CD4-positive, alpha-beta T cell treated with Interleukin-4 for 1 hour (primary cell): ENCODE data around the gene YPEL2.

Source experiments
- DNase-seq, 2 donors: peaks; one replicate each; pipeline ENCODE4 v3.0.0-alpha.2; 2020 to 2022

The YPEL2 gene

DNA sequence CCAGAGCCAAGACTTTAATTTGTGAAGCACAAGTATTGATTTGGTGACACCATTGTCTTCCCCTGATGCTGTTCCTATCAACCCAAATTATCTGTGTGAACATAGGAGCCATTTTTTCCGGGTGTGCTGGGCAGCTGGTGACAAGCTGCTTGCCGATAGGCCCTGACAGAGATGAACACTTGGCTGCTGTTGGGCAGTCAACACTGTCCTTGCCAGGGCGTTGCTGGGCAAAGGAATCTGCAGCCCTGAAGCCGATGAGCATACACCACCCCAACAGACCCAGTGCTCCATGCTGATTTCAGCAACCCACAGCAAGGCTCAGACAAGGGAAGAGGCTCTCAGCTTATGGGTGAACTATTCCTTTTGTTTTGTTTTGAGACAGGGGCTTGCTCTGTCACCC, 105.4 kb downstream of the YPEL2 start:
- no peak for DNase-seq

DNA sequence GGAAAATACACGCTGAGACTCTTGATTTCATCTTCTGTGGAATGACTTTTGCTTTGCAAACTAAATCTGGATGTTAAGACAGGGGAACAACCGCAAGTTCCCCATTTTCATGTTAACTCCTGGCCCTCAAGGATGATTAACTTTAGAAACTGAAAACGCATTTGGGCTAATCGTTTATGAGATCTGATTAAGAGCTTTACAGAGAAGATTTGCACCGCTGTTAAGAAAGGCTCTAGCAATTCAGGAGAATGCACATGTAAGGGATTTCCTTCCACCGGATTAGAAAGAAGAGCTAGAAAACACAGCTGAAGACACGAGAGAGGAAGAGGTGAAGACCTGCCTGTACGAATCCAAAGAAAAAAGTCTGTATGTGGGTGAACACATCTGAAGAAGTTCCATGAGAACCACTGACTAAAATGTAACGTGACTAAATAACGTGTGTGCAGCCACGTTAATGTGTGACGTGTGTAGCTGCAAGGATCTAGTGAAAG, 106.4 kb downstream of the YPEL2 start:
- DNase-seq: no peak

DNA sequence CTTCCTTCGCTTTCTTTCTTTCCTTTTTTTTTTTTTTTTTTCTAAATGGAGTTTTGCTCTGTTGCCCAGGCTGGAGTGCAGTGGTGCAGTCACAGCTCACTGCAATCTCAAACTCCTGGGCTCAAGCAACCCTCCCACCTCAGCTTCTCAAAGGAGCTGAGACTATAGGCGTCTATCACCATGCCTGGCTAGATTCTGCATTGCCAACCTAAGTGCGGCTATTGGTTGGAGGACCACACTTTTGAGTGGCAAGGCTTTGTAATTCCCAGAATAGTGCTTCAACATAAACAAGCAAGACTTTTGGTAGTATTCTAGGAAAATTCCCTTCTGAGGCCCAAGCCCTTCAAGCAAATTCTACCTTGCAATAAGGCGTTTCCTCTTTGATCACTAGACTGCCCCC, 107.8 kb downstream of the YPEL2 start:
- DNase-seq: no peak

DNA sequence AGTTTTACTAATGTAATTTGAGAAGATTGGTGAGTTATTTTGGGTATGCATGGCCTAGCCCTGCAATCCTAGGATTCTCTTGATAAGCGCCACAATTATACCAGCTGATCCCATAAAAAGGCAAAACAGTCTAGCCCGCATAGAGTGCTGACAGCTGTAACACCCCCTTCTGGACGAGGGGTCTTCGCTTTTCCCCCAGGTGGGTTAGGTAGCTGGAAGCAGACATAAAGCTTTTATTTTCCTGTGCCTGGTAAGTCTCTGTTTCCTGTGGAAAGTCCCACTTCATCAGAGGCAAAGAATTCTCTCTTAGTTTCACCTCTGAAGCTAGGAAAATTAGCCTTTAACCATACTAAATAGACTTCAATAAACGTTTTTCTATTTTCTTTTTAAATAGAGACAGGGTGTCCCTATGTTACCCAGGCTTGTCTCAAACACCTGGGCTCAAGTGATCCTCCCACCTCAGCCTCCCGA, 108.3 kb downstream of the YPEL2 start:
- DNase-seq: no peak

DNA sequence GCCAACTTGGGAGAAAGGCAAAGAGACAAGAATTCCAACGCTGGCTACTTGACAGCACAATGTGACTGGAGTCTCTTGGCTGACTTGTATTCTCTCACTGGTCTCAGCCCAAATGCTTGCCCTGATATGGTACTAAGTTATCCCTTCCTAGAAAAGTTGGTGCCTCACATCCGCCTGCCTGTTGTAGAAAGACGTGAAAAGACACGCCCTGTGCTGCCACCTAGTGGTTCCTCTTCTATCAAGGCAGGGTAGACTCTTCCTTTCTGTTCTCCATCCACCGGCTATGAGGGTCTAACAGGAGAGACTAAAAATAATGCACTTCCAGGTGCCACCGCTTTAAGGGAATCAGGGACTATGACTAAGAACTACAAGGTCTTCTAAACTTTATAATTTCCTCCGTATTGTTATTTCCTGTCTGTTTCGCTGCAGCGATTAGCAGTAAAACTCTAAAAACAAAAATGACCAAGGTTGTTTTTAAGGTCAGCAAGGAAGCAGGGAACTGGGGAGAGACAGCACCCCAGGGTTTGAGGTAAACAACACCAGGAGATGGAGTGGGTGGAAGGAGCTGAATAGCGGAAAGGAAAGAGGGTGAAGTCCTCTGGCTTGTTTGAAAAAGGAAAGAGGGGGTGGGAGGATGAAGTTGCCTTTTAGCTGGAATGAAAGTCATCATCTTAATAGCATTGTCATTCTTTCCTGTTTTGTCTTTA, 109.5 kb downstream of the YPEL2 start:
- peak; percentile 86 to 88 for DNase-seq

DNA sequence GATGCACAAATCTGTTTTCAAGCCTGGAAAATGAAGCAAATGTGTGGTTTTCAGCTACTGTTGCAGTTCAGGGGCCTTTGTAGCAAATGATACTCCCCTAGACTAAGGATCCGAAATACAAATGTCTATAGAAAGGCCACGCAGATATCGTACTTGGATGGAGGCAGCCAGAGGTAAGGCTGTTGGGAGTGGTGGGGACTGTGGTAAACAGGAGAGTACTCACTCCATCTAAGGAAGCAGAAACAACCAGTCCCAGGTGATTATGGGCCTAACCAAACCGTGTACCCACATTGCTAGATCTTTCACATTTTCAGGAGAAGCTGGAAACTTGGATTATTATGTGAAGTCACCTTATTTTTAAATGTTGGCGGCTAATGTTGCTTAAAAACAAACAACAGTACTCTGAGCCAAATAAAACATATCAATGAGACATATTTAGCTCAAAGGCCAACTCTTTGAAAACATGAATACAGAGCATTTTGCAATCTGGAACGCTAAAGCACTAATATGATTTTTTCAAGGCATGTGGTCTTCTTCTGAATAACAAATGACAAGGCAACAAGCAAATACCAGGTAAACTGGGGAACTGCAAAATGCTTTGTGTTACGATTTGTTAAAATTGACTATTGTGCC, 110.1 kb downstream of the YPEL2 start:
- DNase-seq: no peak

DNA sequence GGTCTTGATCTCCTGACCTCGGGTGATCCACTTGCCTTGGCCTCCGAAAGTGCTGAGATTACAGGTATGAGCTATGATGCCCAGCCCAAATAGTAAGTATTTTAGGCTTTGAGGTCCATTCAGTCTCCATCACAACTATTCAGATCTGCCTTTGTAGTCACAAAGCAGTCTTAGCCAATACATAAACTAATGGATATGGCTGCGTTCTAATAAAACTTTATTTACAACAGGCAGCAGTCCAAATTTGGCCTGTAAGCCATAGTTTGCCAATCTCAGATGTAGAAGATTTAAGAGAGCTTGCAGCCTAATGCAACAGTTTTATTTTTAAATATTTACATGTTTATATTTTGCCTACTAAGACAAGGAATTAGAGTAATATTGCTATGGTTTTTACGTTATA, 111.7 kb downstream of the YPEL2 start:
- no peak for DNase-seq
